Astrocyte of the spinal cord (primary cell): ENCODE results near the gene COL4A1.

Source experiments
- DNase-seq: peaks from one replicate; pipeline ENCODE4 v3.0.0; 2011; ENCODE audit warnings: low read depth, low spot score
- H3K4me3 ChIP-seq: 2 replicates; pipeline ENCODE4 v1.5.1; 2011; ENCODE audit warnings: low read depth, mild to moderate bottlenecking, low read length, moderate library complexity
- in situ Hi-C: cut with HindIII; loops from 2 replicates; pipeline ENCODE4 v1.10.0; 2017; ENCODE audit warnings: low sequenced_read_pairs
- TF ChIP-seq, protein P1 (sequence below): IDR thresholded peaks from 2 replicates; pipeline ENCODE4 v1.5.1; 2012; ENCODE audit warnings: low read depth, mild to moderate bottlenecking, low read length, inconsistent platforms

The COL4A1 gene

GRCh38 chr13:110268576-110269185 is 38.3 kb downstream of the COL4A1 start:
- TF ChIP-seq, protein P1, sequence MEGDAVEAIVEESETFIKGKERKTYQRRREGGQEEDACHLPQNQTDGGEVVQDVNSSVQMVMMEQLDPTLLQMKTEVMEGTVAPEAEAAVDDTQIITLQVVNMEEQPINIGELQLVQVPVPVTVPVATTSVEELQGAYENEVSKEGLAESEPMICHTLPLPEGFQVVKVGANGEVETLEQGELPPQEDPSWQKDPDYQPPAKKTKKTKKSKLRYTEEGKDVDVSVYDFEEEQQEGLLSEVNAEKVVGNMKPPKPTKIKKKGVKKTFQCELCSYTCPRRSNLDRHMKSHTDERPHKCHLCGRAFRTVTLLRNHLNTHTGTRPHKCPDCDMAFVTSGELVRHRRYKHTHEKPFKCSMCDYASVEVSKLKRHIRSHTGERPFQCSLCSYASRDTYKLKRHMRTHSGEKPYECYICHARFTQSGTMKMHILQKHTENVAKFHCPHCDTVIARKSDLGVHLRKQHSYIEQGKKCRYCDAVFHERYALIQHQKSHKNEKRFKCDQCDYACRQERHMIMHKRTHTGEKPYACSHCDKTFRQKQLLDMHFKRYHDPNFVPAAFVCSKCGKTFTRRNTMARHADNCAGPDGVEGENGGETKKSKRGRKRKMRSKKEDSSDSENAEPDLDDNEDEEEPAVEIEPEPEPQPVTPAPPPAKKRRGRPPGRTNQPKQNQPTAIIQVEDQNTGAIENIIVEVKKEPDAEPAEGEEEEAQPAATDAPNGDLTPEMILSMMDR, result no peak
- DNase-seq, result no peak
- no peak overlapping the region for H3K4me3 ChIP-seq
- in situ Hi-C loops, result no loop called here

- TF ChIP-seq, protein P1, result no peak
- DNase-seq, result no peak
- in situ Hi-C loops, result no loop called here
- no peak overlapping the region for H3K4me3 ChIP-seq
Measured at GRCh38 chr13:110268061-110268460, 38.9 kb downstream of the COL4A1 start.

GRCh38 chr13:110266983-110267382 is 40.0 kb downstream of the COL4A1 start:
- in situ Hi-C loops, result no loop called here
- DNase-seq, result no peak
- TF ChIP-seq, protein P1, result no peak
- no peak overlapping the region for H3K4me3 ChIP-seq

DNA sequence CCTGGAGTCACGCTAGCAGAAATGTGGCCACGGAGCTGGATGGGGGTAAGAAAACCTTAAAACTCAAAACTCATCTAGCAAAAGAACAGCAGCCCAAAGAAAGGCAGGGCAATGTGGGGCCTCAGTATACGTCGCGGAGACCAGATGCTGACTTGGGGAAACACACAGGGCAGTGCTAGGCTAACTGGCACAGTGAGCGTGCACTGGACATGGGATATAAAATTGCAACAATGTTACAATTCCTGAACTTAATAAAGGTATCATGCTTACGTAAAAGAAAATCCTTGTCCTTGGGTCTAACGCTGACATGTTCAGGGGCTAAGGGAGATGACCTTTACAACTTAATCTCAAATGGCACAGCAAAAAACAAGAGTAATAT is 40.5 kb downstream of the COL4A1 start:
- TF ChIP-seq, protein P1, result no peak
- in situ Hi-C loops, result no loop called here
- no peak for DNase-seq
- H3K4me3 ChIP-seq, result no peak overlapping the region

DNA sequence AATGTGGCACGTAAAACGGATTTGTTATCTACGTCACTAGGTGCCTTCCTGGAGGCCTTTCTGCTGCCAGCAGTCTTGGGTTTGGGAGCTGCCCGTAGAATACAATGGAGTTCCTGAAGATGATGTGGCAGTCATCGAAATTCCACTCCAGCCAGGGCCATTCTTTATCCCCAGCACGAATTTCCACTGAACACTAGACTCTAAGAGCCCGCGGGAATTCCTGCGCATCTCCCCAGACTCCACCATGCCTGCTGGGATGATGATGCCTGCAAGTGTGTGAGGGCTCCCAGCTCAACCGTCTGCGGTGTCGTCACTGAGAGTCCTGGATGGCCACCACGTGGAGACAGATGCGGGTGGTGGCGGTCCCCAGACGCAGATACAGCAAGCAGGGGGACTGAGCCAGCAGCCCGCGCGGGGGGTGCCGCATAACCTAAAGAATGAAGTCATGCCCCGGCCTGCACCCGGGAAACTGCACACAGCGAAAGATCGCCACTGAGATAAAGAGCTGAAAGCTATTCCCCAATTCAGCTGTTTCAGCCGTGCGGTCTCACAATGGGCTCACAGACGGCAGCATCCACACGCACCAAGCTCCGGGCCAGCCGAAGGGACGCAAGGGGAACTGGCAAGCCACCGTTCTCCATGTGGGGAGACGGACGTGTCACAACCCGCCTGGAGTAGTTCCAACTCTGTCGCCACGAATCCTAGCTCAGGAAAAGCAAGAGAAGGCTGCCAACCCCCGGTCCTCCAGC is 41.1 kb downstream of the COL4A1 start:
- no peak overlapping the region for H3K4me3 ChIP-seq
- in situ Hi-C loops, result no loop called here
- TF ChIP-seq, protein P1, result no peak
- no peak for DNase-seq

GRCh38 chr13:110265341-110265681 is 41.6 kb downstream of the COL4A1 start:
- TF ChIP-seq, protein P1, result no peak
- in situ Hi-C loops, result no loop called here
- no peak overlapping the region for H3K4me3 ChIP-seq
- no peak for DNase-seq
